Activated T-helper 9 cell treated with anti-CD3 and anti-CD28 coated beads, Interleukin-2, amount 50 U/mL, for 16 hours (primary cell): ENCODE measurements around the gene BSPRY.
A peak's percentile ranks its signal among the peaks of the same experiment; 100 is the strongest.
"Not testable (repeated sequence)": the region's sequence is repeated elsewhere in the genome, so short reads cannot be mapped to it uniquely, and the experiment has no call there.

ENCODE experiments used
- DNase-seq: peaks from one replicate; pipeline ENCODE4 v3.0.0-alpha.2; 2020; ENCODE audit warnings: low read depth

BSPRY gene

GRCh38 chr9:113395000-113395861 lies 45.9 kb downstream of the BSPRY start:
- no peak for DNase-seq

GRCh38 chr9:113397203-113397631 lies 47.9 kb downstream of the BSPRY start:
- no peak for DNase-seq

DNA sequence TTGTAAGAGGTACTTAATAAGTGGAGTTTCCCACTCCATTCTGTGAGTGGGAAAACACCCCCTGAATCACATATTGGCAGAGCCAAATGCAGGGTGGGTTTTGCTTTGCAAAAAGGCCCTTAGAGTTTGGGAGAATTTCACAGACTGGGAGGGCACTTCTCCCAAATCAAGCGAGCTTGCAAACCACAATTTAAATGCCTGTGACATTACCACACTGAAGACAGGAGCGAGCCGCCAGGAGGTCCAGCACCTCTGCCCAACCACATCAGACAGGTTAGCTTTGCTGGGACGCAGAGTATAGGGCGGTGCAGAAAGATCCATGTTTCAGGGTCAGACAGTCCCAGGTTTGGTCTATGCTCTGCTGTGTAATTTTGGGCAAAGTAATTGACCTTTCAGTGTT lies 49.5 kb downstream of the BSPRY start:
- DNase-seq: no peak

DNA sequence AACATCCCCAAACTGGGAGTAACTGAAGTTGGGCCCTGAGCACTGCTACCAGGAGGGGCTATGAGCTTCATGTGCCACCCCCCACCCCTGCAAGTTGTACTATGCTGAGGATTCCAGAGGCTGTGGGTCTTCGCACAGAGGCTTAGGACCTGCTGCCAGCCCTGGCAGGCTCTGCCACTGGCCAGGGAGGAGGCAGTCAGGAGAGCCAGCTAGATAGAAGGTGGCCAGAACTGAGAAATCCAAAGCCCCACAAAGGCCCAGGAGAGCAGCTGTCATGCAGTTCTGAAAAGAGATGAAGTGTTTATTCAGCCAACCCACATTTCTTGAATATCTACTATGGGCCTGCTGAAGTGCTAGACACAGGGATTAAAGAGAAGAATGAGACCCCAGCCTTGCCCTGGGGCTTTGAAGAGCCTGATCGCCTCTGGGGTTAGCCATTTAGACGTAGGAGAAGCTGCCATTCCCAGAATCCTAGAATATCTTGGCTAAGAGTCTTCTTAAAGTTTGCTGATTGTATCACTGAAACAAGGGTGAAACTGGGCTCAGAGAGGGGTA lies 50.4 kb downstream of the BSPRY start:
- DNase-seq: no peak

DNA sequence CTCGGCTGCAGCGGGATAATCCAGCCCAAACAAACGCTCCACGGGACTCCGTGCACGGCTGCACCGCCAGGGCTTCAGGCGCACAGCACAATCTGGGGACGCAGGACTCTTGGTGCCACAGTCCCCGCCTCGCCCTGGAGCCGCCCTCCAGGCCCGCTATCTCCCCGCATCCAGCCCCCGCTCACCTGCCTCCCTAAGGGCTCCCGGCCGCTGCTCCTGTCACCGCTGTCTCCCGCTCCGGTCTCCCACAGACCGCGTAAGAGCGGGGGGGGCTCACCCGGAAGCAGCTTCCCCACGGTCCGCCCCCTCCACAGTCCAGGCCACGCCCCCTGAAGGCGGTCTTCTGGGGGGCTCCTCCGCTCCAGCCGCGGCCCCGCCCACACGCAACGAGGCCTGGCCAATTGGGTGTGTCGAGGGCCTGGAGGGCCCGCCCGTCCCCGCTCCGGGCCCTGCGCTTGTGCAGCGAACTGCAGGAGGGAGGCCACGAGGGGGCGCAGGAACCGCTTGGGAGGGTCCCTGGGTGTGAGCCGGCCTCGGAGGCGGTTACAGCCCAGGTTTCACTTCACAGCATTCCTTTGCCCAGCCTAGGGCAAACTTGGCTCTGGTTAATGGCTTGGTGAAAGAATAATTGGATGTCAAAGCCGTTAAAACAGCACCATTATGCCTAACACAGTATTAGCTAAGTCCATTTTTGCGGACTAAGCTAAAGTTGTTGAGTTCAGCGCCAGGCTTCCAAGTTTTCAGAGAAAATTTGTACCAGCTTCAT lies 51.9 kb downstream of the BSPRY start, which contains the start of gene ALAD:
Gene ALAD (minus strand): TSS at position 258 of the 766 bp plus-strand sequence. CDS start 7,725 bp downstream, outside the sequence.
- peak; percentile 99 for DNase-seq

DNA sequence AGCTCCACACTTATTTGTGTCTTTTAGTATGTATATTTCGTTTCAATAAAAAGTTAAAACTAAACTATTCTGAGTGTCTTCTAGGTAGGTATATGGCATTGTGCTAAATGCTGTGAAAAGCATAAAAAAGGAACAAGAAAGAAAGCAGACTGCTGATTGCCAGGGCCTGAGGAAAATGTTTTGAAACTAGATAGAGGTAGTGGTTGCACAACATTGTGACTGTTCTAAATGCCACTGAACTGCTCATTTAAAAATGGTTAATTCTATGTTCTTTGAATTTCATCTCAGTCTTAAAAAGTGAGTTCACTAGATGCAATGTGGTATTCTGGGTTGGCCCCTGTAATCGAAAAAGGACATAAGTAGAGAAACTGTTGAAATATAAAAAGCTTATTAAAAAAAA lies 54.3 kb downstream of the BSPRY start:
- DNase-seq: no peak

DNA sequence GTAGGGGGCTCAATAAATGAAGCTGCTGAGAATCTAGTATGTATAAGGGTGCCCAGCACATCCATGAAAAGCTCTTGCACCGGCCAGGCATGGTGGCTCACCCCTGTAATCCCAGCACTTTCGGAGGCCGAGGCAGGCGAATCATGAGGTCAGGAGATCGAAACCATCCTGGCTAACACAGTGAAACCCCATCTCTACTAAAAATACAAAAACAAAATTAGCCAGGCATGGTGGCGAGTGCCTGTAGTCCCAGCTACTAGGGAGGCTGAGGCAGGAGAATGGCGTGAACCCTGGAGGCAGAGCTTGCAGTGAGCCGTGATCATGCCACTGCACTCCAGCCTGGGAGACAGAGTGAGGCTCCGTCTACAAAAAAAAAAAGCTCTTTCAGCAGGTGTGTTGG lies 57.0 kb downstream of the BSPRY start:
- not testable (repeated sequence) for DNase-seq

- peak; percentile 23 for DNase-seq
These were observed 57.7 kb downstream of the BSPRY start for GRCh38 chr9:113406873-113407511.

GRCh38 chr9:113409481-113409880 lies 60.1 kb downstream of the BSPRY start:
- DNase-seq: no peak

- DNase-seq: no peak
These were observed 60.5 kb downstream of the BSPRY start for GRCh38 chr9:113409883-113410206.

DNA sequence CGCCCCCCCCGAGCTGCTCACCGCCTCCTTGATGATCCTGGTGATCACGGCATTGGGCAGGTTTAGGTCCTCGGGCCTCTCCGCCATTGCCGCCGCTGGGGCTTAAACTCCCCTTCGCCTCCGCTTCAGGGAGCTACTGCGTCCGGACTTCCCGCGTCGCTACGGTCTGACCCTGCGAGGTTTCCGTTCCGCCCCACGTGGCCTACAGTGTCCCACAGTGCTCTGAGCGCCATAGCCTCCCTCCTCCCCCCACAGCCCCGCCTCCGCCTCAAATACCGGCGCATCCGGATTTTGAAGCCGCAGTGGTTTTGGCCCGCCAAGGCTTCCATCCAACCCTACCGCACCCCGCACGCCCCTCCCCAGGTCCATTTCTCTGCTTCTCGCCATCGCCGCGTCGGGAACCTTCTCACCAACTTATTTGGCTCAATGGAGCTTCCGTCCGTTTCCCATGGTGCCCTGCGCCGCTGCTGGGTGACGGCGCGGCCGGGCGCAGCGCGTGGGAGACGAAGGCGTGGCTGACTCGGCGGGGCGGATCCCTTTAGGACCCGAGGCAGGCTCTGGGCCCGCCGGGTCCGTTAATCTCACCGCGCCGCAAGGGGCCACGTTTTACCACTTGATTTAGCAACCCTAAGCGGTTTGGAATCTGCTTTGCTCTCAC lies 61.0 kb downstream of the BSPRY start, which contains the start of the genes C9orf43 and POLE3:
Gene C9orf43 (plus strand): TSS at position 541 of the 658 bp plus-strand sequence. CDS start 2,747 bp downstream, outside the sequence.
Gene POLE3 (minus strand): TSS at position 469 of the 658 bp plus-strand sequence. CDS start 382 bp downstream, at position 87.
- peak; percentile 92 for DNase-seq

DNA sequence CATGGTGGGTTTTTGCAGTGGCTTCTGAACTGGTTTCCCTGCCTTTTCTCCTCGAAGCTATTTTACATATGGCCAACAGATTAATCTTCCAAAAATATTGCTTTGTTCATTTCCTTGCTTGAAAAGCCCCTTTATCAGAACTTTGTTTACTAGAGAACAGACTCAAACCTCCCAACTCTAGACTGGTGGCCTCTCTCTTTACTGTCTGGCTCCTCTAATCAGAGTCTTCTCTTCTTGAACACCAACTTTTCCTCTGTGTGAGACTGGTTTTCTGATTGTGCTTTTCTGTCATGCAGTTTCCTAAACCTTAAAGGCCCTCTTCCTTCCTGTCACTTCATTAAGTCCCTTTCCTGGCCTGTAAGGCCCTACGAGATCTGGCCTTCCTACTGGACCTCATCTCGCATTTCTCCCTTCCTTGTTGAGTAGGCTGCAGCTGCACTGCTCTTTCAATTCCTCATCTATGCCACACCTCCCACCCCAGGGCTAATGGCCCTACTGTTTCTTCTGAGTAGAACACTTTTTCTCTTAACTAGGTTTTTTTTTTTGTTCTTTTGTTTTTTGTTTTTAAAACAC lies 66.9 kb downstream of the BSPRY start:
- no peak for DNase-seq

GRCh38 chr9:113417370-113417769 lies 68.0 kb downstream of the BSPRY start:
- DNase-seq: no peak
